ENCODE data around the gene EXOC1L.

- TF ChIP-seq CTBP1 (IDR thresholded peaks at IDR 0.05; ENCODE audit: borderline replicate concordance) (no peak), ZNF384 (IDR thresholded peaks at IDR 0.05) (no peak), TARDBP (IDR thresholded peaks at IDR 0.05) (no peak), FOXM1 (IDR thresholded peaks at IDR 0.05; ENCODE audit: borderline replicate concordance) (no peak), SP1 (IDR thresholded peaks at IDR 0.05) (no peak)
Observed at GRCh38 chr4:55868581-55869090, 49.0 kb downstream of the EXOC1L start.

Data from HEK293T (cell line).